HepG2 (cell line): Measurements from ENCODE around the gene PCBD1. TPM values are rescaled to one million over a fixed set of nuclear protein-coding genes. Genes with fewer than 3 reads are reported as not detected.

ENCODE experiments used
- AHR ChIP-seq: IDR thresholded peaks from 2 replicates; pipeline ENCODE4 v1.6.1; 2018; ENCODE audit warnings: missing genetic modification reagents, missing compliant biosample characterization
- ASH2L ChIP-seq: fragments of 300-600, 200-600 bp; sonication (generic); IDR thresholded peaks from 2 replicates; pipeline ENCODE4 v1.7.0; 2017; ENCODE audit warnings: low read depth, mild to moderate bottlenecking, moderate library complexity, mixed read lengths, low read length; ENCODE audit not compliant: insufficient read length
- ATAD3A ChIP-seq: sonication (generic); formaldehyde crosslinking; IDR thresholded peaks from 2 replicates; pipeline ENCODE4 v1.4.0; 2020; ENCODE audit warnings: missing genetic modification reagents
- CHCHD3 ChIP-seq: sonication (generic); formaldehyde crosslinking; IDR thresholded peaks from 2 replicates; pipeline ENCODE4 v1.8.0; 2022; ENCODE audit warnings: mild to moderate bottlenecking, missing genetic modification reagents, moderate library complexity
- KAT2B ChIP-seq: fragments of 150-350 bp; IDR thresholded peaks from 2 replicates; pipeline ENCODE4 v1.6.1; 2014; ENCODE audit warnings: low read depth, low read length, borderline replicate concordance
- KDM6A ChIP-seq: IDR thresholded peaks from 2 replicates; pipeline ENCODE4 v1.6.1; 2016; ENCODE audit warnings: low read depth
- LCORL ChIP-seq, 2 experiments: fragments of 450-650 bp in 1 of 2; sonication (generic) in 1 of 2; formaldehyde crosslinking in 1 of 2; IDR thresholded peaks; 2 replicates each; pipeline versions ENCODE4 v1.5.0 to v1.6.1; 2017 to 2020; ENCODE audit warnings: antibody characterized with exemption in 1 of 2, missing genetic modification reagents in 1 of 2
- NAIF1 ChIP-seq: sonication (generic); formaldehyde crosslinking; IDR thresholded peaks from 2 replicates; pipeline ENCODE4 v1.5.0; 2020; ENCODE audit warnings: mild to moderate bottlenecking, missing genetic modification reagents, borderline replicate concordance
- NCOR1 ChIP-seq: fragments of 200-600 bp; sonication (generic); IDR thresholded peaks from 2 replicates; pipeline ENCODE4 v1.7.0; 2017; ENCODE audit warnings: antibody characterized with exemption, low read length, borderline replicate concordance
- NFATC3 ChIP-seq: sonication (generic); formaldehyde crosslinking; IDR thresholded peaks from 2 replicates; pipeline ENCODE4 v1.5.1; 2020; ENCODE audit warnings: mild to moderate bottlenecking, missing genetic modification reagents
- PATZ1 ChIP-seq: sonication (generic); formaldehyde crosslinking; IDR thresholded peaks from 2 replicates; pipeline ENCODE4 v1.4.0; 2020; ENCODE audit warnings: missing genetic modification reagents
- PRDM10 ChIP-seq: sonication (generic); formaldehyde crosslinking; IDR thresholded peaks from 2 replicates; pipeline ENCODE4 v1.4.0; 2020; ENCODE audit warnings: low read depth, missing genetic modification reagents
- SPEN ChIP-seq: sonication (generic); formaldehyde crosslinking; IDR thresholded peaks from 2 replicates; pipeline ENCODE4 v1.5.1; 2020; ENCODE audit warnings: low read depth, mild to moderate bottlenecking, missing genetic modification reagents
- SSRP1 ChIP-seq: IDR thresholded peaks from 2 replicates; pipeline ENCODE4 v1.6.1; 2016; ENCODE audit warnings: control low read depth
- ZBTB21 ChIP-seq: sonication (generic); formaldehyde crosslinking; IDR thresholded peaks from 2 replicates; pipeline ENCODE4 v1.4.0; 2020; ENCODE audit warnings: missing genetic modification reagents
- ZMAT3 ChIP-seq: sonication (generic); formaldehyde crosslinking; conservative IDR thresholded peaks from 2 replicates; pipeline ENCODE4 v1.7.0; 2021; ENCODE audit warnings: missing genetic modification reagents
- ZNF121 ChIP-seq: sonication (generic); formaldehyde crosslinking; IDR thresholded peaks from 2 replicates; pipeline ENCODE4 v1.5.0; 2020; ENCODE audit warnings: mild to moderate bottlenecking, missing genetic modification reagents
- ZNF547 ChIP-seq: sonication (generic); formaldehyde crosslinking; IDR thresholded peaks from 2 replicates; pipeline ENCODE4 v1.5.1; 2020; ENCODE audit warnings: mild to moderate bottlenecking, missing genetic modification reagents
- ZNF558 ChIP-seq: sonication (generic); formaldehyde crosslinking; IDR thresholded peaks from 2 replicates; pipeline ENCODE4 v1.9.0; 2022; ENCODE audit warnings: mild to moderate bottlenecking, missing genetic modification reagents, borderline replicate concordance
- ZNF749 ChIP-seq: sonication (generic); formaldehyde crosslinking; IDR thresholded peaks from 2 replicates; pipeline ENCODE4 v1.8.0; 2022; ENCODE audit warnings: mild to moderate bottlenecking, missing genetic modification reagents, moderate library complexity, borderline replicate concordance
- ZNF75D ChIP-seq: sonication (generic); formaldehyde crosslinking; IDR thresholded peaks from 2 replicates; pipeline ENCODE4 v1.8.1; 2023; ENCODE audit warnings: missing genetic modification reagents, mild to moderate bottlenecking, borderline replicate concordance
- ZNF761 ChIP-seq: sonication (generic); formaldehyde crosslinking; conservative IDR thresholded peaks from 2 replicates; pipeline ENCODE4 v1.4.0; 2020; ENCODE audit warnings: mild to moderate bottlenecking, missing genetic modification reagents
- ZNF782 ChIP-seq: sonication (generic); formaldehyde crosslinking; IDR thresholded peaks from 2 replicates; pipeline ENCODE4 v1.4.0; 2020; ENCODE audit warnings: missing genetic modification reagents, mild to moderate bottlenecking, borderline replicate concordance
- ZSCAN12 ChIP-seq: sonication (generic); formaldehyde crosslinking; IDR thresholded peaks from 2 replicates; pipeline ENCODE4 v1.9.0; 2021; ENCODE audit warnings: mild to moderate bottlenecking, missing genetic modification reagents
- polyA plus RNA-seq, 8 experiments: library from polyadenylated mRNA; depleted of rRNA in 3 of 8; stranded (reverse) in 7 of 8; unstranded in 1 of 8; fragments of >200 nt; fragmentation: Illumina TruSeq in 4 of 8; extraction: Trizol in 4 of 8; gene quantifications; 2 replicates each; pipeline versions ENCODE4 v1.2.1 to v1.2.3, GENCODE V29; 2011 to 2016; ENCODE audit warnings: low read depth in 4 of 8, missing spikeins in 1 of 8, mixed read lengths in 1 of 8; ENCODE audit not compliant: insufficient read depth in 1 of 8
- total RNA-seq, 5 experiments: library from RNA; depleted of rRNA; stranded (reverse); fragments of >200 nt; fragmentation: Illumina TruSeq; extraction: Trizol; gene quantifications; 2 replicates each; pipeline ENCODE4 v1.2.3, GENCODE V29; 2016; ENCODE audit warnings: low read depth in 1 of 5

Gene PCBD1
- total and polyA plus RNA-seq, 2 of the 13 experiments (the other 11 are each of a cell fraction or from before 2014, with no cell fraction given), result 95.3 to 168 TPM

GRCh38 chr10:70887804-70888800 lies at the start of gene PCBD1 (continued):
- 0 out of 2 replicates have a peak, but pooled peaks have one; percentile 20 for TF ChIP-seq PRDM10
- TF ChIP-seq ZNF547 (CRISPR knock-in tag), result peak; percentile 47; the same call in 1 of the 2 replicates
- TF ChIP-seq ZBTB21 (CRISPR knock-in tag), result peak; percentile 12; the same call in 1 of the 2 replicates
- no peak for TF ChIP-seq ZNF121 (CRISPR knock-in tag)
- TF ChIP-seq ATAD3A (CRISPR knock-in tag), result no peak
- no peak for TF ChIP-seq KAT2B
- peak; percentile 76; the same call in 1 of the 2 replicates for TF ChIP-seq ZNF782 (CRISPR knock-in tag)
- TF ChIP-seq ASH2L, result peak; percentile 45
- TF ChIP-seq NFATC3 (CRISPR knock-in tag), result no peak
- 0 out of 2 replicates have a peak, but pooled peaks have one; percentile 51 for TF ChIP-seq ZSCAN12
- 0 out of 2 replicates have a peak, but pooled peaks have one; percentile 37 for TF ChIP-seq AHR
- no peak for TF ChIP-seq NCOR1
- no peak for TF ChIP-seq KDM6A (CRISPR knock-in tag)
- 0 out of 2 replicates have a peak, but pooled peaks have one; percentile 76 for TF ChIP-seq ZNF558 (CRISPR knock-in tag)
- TF ChIP-seq SSRP1 (CRISPR knock-in tag), result no peak
- TF ChIP-seq ZNF761 (CRISPR knock-in tag), result 0 out of 2 replicates have a peak, but pooled peaks have one; percentile 62
- peak; percentile 96 for TF ChIP-seq PATZ1 (CRISPR knock-in tag)
- no peak for TF ChIP-seq NAIF1 (CRISPR knock-in tag)
- TF ChIP-seq CHCHD3, result peak; percentile 67; the same call in 1 of the 2 replicates
- TF ChIP-seq SPEN (CRISPR knock-in tag), result 0 out of 2 replicates have a peak, but pooled peaks have one; percentile 16
- no peak for TF ChIP-seq ZNF75D (CRISPR knock-in tag)
- peak; percentile 86 for TF ChIP-seq ZMAT3
- no peak for TF ChIP-seq ZNF749 (CRISPR knock-in tag)
- TF ChIP-seq LCORL (IDR thresholded peaks at IDR 0.05), result no peak
- TF ChIP-seq LCORL (CRISPR knock-in tag; IDR thresholded peaks at IDR 0.05), result 0 out of 2 replicates have a peak, but pooled peaks have one; percentile 33
